MCF 10A (cell line): ENCODE results near the gene TBR1. TPM values are rescaled to one million over a fixed set of nuclear protein-coding genes. Genes with fewer than 3 reads are reported as not detected.

Experiments used
- BruUV-seq: library from RNA; stranded (reverse); fragments of 400-500 nt; replicated peaks from 2 replicates; lab custom pipeline; 2021; lab: Mats Ljungman, UMichigan
- CTCF ChIA-PET: fragments of 300-600 bp; sonication (Branson Sonifier 250); formaldehyde crosslinking; extraction: SDS; loops from one replicate; lab custom pipeline; 2021; ENCODE audit warnings: antibody characterized with exemption, inconsistent platforms; lab: Yijun Ruan, JAX
- POLR2A ChIA-PET: fragments of 300-600, 350-650 bp; sonication (Branson Sonifier 250); formaldehyde crosslinking; extraction: SDS; loops from one replicate; lab custom pipeline; 2020; ENCODE audit warnings: antibody characterized with exemption, inconsistent platforms; lab: Yijun Ruan, JAX
- DNase-seq: peaks from one replicate; pipeline ENCODE4 v3.0.0-alpha.2; 2018; ENCODE audit not compliant: unreplicated experiment
- H3K27ac Mint-ChIP-seq: one replicate; pipeline ENCODE4 v1.8.0; 2022; ENCODE audit warnings: mild to moderate bottlenecking, low read depth, mixed read lengths; ENCODE audit not compliant: unreplicated experiment
- H3K27me3 Mint-ChIP-seq: one replicate; pipeline ENCODE4 v1.8.0; 2022; ENCODE audit warnings: mixed read lengths; ENCODE audit not compliant: insufficient read depth, unreplicated experiment
- H3K36me3 Mint-ChIP-seq: one replicate; pipeline ENCODE4 v1.8.0; 2022; ENCODE audit warnings: mild to moderate bottlenecking, moderate library complexity, mixed read lengths; ENCODE audit not compliant: insufficient read depth, unreplicated experiment
- H3K4me1 Mint-ChIP-seq: one replicate; pipeline ENCODE4 v1.8.0; 2022; ENCODE audit warnings: mixed read lengths; ENCODE audit not compliant: insufficient read depth, unreplicated experiment
- H3K4me3 Mint-ChIP-seq: one replicate; pipeline ENCODE4 v1.8.0; 2022; ENCODE audit warnings: mild to moderate bottlenecking, moderate library complexity, mixed read lengths; ENCODE audit not compliant: unreplicated experiment
- H3K9me3 Mint-ChIP-seq: one replicate; pipeline ENCODE4 v1.8.0; 2022; ENCODE audit warnings: mixed read lengths; ENCODE audit not compliant: unreplicated experiment
- intact Hi-C: fragments of 100-400 bp; cut with micrococcal nuclease; formaldehyde crosslinking; loops from 2 replicates; pipeline ENCODE4 v1.14.1; 2022
- total RNA-seq: library from RNA; stranded (reverse); gene quantifications from 2 replicates; pipeline ENCODE4 v1.2.3, GENCODE V29; 2022
- TF ChIP-seq, protein P1 (sequence below): fragments of 200-600 bp; IDR thresholded peaks from one replicate; pipeline ENCODE4 v1.8.0; 2022; ENCODE audit warnings: antibody characterized with exemption, mild to moderate bottlenecking; ENCODE audit not compliant: unreplicated experiment

TBR1 gene
- total RNA-seq, 1 experiment from 2014 or later = 0.26 TPM

DNA sequence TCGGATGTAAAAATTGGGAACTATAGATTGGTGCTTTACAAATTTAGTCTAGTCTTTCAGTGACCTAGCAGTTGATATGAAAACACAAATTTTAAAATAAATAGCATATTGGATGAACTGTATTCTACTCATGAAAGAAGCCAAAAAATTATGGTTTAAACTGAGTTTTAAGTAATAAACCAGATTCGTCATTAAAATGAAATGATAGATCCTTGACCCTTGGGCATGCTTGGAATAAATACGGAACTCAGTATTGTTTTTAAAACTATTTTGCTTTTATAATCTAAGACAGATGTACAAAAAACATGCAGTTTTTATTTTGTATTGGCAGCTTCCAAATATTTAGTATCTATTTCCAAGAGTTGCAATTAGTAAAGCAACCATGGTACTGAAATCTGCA lies 34.6 kb upstream of the TBR1 start:
- H3K27ac Mint-ChIP-seq = no peak overlapping the region
- peaks cover 5% of the 10 kb centered on the region for H3K4me1 Mint-ChIP-seq
- no peak overlapping the region for H3K4me3 Mint-ChIP-seq
- POLR2A ChIA-PET = interaction anchor here (1.7 kb wide), 1 partner anchor 73 kb away, joined by 9 read pairs; the partner anchor contains the start of gene PSMD14
- CTCF ChIA-PET = interaction anchor here (0.6 to 0.7 kb wide), 2 partner anchors 38 to 403 kb away, joined by 3 to 6 read pairs; no protein-coding TSS in a partner anchor
- H3K36me3 Mint-ChIP-seq = peaks cover 6% of the 10 kb centered on the region
- TF ChIP-seq, protein P1, sequence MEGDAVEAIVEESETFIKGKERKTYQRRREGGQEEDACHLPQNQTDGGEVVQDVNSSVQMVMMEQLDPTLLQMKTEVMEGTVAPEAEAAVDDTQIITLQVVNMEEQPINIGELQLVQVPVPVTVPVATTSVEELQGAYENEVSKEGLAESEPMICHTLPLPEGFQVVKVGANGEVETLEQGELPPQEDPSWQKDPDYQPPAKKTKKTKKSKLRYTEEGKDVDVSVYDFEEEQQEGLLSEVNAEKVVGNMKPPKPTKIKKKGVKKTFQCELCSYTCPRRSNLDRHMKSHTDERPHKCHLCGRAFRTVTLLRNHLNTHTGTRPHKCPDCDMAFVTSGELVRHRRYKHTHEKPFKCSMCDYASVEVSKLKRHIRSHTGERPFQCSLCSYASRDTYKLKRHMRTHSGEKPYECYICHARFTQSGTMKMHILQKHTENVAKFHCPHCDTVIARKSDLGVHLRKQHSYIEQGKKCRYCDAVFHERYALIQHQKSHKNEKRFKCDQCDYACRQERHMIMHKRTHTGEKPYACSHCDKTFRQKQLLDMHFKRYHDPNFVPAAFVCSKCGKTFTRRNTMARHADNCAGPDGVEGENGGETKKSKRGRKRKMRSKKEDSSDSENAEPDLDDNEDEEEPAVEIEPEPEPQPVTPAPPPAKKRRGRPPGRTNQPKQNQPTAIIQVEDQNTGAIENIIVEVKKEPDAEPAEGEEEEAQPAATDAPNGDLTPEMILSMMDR = no peak
- intact Hi-C loops = no loop called here
- BruUV-seq = no TSS peak
- H3K27me3 Mint-ChIP-seq = no peaks in the 10 kb centered on the region
- no peak for DNase-seq
- H3K9me3 Mint-ChIP-seq = no peaks in the 10 kb centered on the region

DNA sequence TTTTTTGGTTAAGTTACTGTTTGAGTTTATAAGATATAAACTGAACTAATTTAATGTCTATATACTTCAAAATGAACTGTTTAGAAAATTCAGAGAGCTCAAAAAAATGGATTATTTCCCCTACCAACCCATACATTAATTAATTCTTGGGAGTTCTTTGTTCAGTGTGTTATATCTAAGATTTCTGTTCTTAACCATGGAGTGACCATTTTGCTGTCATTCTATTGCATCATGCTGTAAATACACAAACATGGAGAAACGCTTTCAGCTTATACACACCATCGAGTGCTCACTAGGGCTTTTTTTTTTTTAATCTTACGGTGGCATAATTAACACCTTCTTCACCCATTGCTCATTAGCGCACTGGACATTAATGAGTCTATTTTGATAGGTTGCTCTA lies 33.4 kb upstream of the TBR1 start:
- Mint-ChIP-seq H3K4me3 (no peak overlapping the region), H3K36me3 (peaks cover 6% of the 10 kb centered on the region), H3K9me3 (no peaks in the 10 kb centered on the region), H3K4me1 (peaks cover 5% of the 10 kb centered on the region), H3K27ac (no peak overlapping the region), H3K27me3 (no peaks in the 10 kb centered on the region)
- BruUV-seq = no TSS peak
- TF ChIP-seq, protein P1 = no peak
- no peak for DNase-seq
- intact Hi-C loops = no loop called here
- ChIA-PET POLR2A (no interaction called here), CTCF (interaction anchor here (0.7 kb wide), 1 partner anchor 564 kb away, joined by 3 read pairs; no protein-coding TSS in a partner anchor)

DNA sequence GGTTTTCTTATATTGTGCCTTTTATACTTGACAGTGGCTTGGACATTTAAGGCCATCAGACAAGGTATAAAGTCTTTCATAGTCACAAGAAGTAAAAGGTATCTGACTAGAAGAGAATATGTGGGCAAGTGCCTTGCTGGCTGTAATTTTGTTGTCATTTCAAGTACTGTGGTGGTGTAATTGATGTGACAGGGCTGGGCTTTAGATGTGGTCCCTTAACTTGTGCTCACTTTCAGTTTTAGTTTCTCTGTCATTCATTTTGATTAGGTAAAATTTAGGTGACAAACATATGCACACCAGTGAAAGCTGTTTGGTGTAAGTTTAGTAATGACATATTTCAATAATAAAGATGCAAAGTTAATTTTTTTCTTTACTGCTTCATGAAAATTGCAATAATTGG lies 31.2 kb upstream of the TBR1 start:
- Mint-ChIP-seq H3K36me3 (peaks cover 6% of the 10 kb centered on the region), H3K4me3 (no peak overlapping the region), H3K4me1 (no peaks in the 10 kb centered on the region), H3K27me3 (no peaks in the 10 kb centered on the region), H3K27ac (no peak overlapping the region), H3K9me3 (no peaks in the 10 kb centered on the region)
- ChIA-PET POLR2A (no interaction called here), CTCF (no interaction called here)
- BruUV-seq = no TSS peak
- DNase-seq = no peak
- TF ChIP-seq, protein P1 = no peak
- intact Hi-C loops = no loop called here

- no peak for DNase-seq
- TF ChIP-seq, protein P1 = no peak
- CTCF ChIA-PET = no interaction called here
- BruUV-seq = no TSS peak
- Mint-ChIP-seq H3K9me3 (no peaks in the 10 kb centered on the region), H3K27ac (no peak overlapping the region), H3K27me3 (no peaks in the 10 kb centered on the region), H3K4me3 (no peak overlapping the region), H3K4me1 (no peaks in the 10 kb centered on the region), H3K36me3 (peaks cover 6% of the 10 kb centered on the region)
- intact Hi-C loops = no loop called here
- POLR2A ChIA-PET = interaction anchor here (0.7 kb wide), 1 partner anchor 23 kb away, joined by 3 read pairs; no protein-coding TSS in a partner anchor
These were observed 29.8 kb upstream of the TBR1 start for GRCh38 chr2:161386228-161386824.
